HEK293 (cell line): ENCODE measurements around the gene FKBP10.

Source experiments
- BCL11B ChIP-seq: fragments of 450-650 bp; formaldehyde crosslinking; IDR thresholded peaks from 2 replicates; pipeline ENCODE4 v1.5.1; 2016; ENCODE audit warnings: low read depth, missing biosample characterization, missing genetic modification characterization
- GFI1B ChIP-seq: fragments of 450-650 bp; formaldehyde crosslinking; IDR thresholded peaks from 2 replicates; pipeline ENCODE4 v1.5.1; 2016; ENCODE audit warnings: missing biosample characterization, missing genetic modification characterization
- PRDM1 ChIP-seq: fragments of 450-650 bp; formaldehyde crosslinking; IDR thresholded peaks from 2 replicates; pipeline ENCODE4; 2016; ENCODE audit warnings: missing biosample characterization, missing genetic modification characterization
- PRDM10 ChIP-seq: fragments of 450-650 bp; formaldehyde crosslinking; IDR thresholded peaks from 2 replicates; pipeline ENCODE4 v1.5.1; 2016; ENCODE audit warnings: missing biosample characterization, missing genetic modification characterization
- SALL2 ChIP-seq: fragments of 450-650 bp; formaldehyde crosslinking; IDR thresholded peaks from 2 replicates; pipeline ENCODE4 v1.5.0; 2017; ENCODE audit warnings: missing biosample characterization, mild to moderate bottlenecking, missing genetic modification characterization, borderline replicate concordance
- SP3 ChIP-seq: fragments of 450-650 bp; formaldehyde crosslinking; IDR thresholded peaks from 2 replicates; pipeline ENCODE4 v1.5.1; 2016; ENCODE audit warnings: missing biosample characterization, missing genetic modification characterization
- ZBTB20 ChIP-seq: fragments of 450-650 bp; formaldehyde crosslinking; IDR thresholded peaks from 2 replicates; pipeline ENCODE4 v1.5.1; 2016; ENCODE audit warnings: missing biosample characterization, missing genetic modification characterization
- ZBTB48 ChIP-seq: fragments of 450-650 bp; formaldehyde crosslinking; IDR thresholded peaks from 2 replicates; pipeline ENCODE4 v1.5.1; 2016; ENCODE audit warnings: missing biosample characterization, missing genetic modification characterization
- ZNF114 ChIP-seq: fragments of 450-650 bp; formaldehyde crosslinking; IDR thresholded peaks from 2 replicates; pipeline ENCODE4 v1.5.0; 2017; ENCODE audit warnings: missing biosample characterization, missing genetic modification characterization
- ZNF140 ChIP-seq: fragments of 450-650 bp; formaldehyde crosslinking; IDR thresholded peaks from 2 replicates; pipeline ENCODE4 v1.5.1; 2016; ENCODE audit warnings: missing biosample characterization, missing genetic modification characterization
- ZNF146 ChIP-seq: fragments of 450-650 bp; formaldehyde crosslinking; IDR thresholded peaks from 2 replicates; pipeline ENCODE4 v1.5.1; 2016; ENCODE audit warnings: missing biosample characterization, missing genetic modification characterization
- ZNF16 ChIP-seq: fragments of 450-650 bp; formaldehyde crosslinking; IDR thresholded peaks from 2 replicates; pipeline ENCODE4 v1.5.1; 2016; ENCODE audit warnings: low read depth, missing biosample characterization, missing genetic modification characterization
- ZNF202 ChIP-seq: fragments of 450-650 bp; formaldehyde crosslinking; IDR thresholded peaks from 2 replicates; pipeline ENCODE4 v1.5.1; 2016; ENCODE audit warnings: missing biosample characterization, missing genetic modification characterization, borderline replicate concordance
- ZNF223 ChIP-seq: fragments of 450-650 bp; formaldehyde crosslinking; IDR thresholded peaks from 2 replicates; pipeline ENCODE4 v1.5.1; 2016; ENCODE audit warnings: missing biosample characterization, missing genetic modification characterization
- ZNF311 ChIP-seq: fragments of 450-650 bp; formaldehyde crosslinking; IDR thresholded peaks from 2 replicates; pipeline ENCODE4 v1.5.1; 2017; ENCODE audit warnings: missing biosample characterization, missing genetic modification characterization, borderline replicate concordance
- ZNF37A ChIP-seq: fragments of 450-650 bp; IDR thresholded peaks from 2 replicates; pipeline ENCODE4 v1.5.1; 2018; ENCODE audit warnings: missing biosample characterization, missing genetic modification characterization
- ZNF404 ChIP-seq: fragments of 450-650 bp; formaldehyde crosslinking; IDR thresholded peaks from 2 replicates; pipeline ENCODE4 v1.5.1; 2017; ENCODE audit warnings: missing biosample characterization, missing genetic modification characterization
- ZNF433 ChIP-seq: fragments of 450-650 bp; formaldehyde crosslinking; IDR thresholded peaks from 2 replicates; pipeline ENCODE4 v1.5.1; 2016; ENCODE audit warnings: missing biosample characterization, missing genetic modification characterization, low read depth
- ZNF513 ChIP-seq: fragments of 450-650 bp; IDR thresholded peaks from 2 replicates; pipeline ENCODE4 v1.5.1; 2018; ENCODE audit warnings: missing biosample characterization, missing genetic modification characterization
- ZNF560 ChIP-seq: fragments of 450-650 bp; formaldehyde crosslinking; IDR thresholded peaks from 2 replicates; pipeline ENCODE4 v1.5.1; 2017; ENCODE audit warnings: missing biosample characterization, missing genetic modification characterization, borderline replicate concordance
- ZNF561 ChIP-seq: fragments of 450-650 bp; IDR thresholded peaks from 2 replicates; pipeline ENCODE4 v1.5.1; 2018; ENCODE audit warnings: missing biosample characterization, missing genetic modification characterization, borderline replicate concordance
- ZNF624 ChIP-seq: fragments of 450-650 bp; formaldehyde crosslinking; IDR thresholded peaks from 2 replicates; pipeline ENCODE4 v1.5.1; 2017; ENCODE audit warnings: missing biosample characterization, missing genetic modification characterization
- ZNF626 ChIP-seq: fragments of 450-650 bp; sonication (Bioruptor Pico); formaldehyde crosslinking; IDR thresholded peaks from 2 replicates; pipeline ENCODE4 v1.5.1; 2018; ENCODE audit warnings: missing biosample characterization, missing genetic modification characterization, inconsistent platforms
- ZNF629 ChIP-seq: fragments of 450-650 bp; formaldehyde crosslinking; IDR thresholded peaks from 2 replicates; pipeline ENCODE4 v1.5.1; 2017; ENCODE audit warnings: missing biosample characterization, missing genetic modification characterization
- ZNF670 ChIP-seq: fragments of 450-650 bp; formaldehyde crosslinking; IDR thresholded peaks from 2 replicates; pipeline ENCODE4 v1.5.1; 2016; ENCODE audit warnings: missing biosample characterization, missing genetic modification characterization, low read depth
- ZSCAN16 ChIP-seq: fragments of 450-650 bp; formaldehyde crosslinking; IDR thresholded peaks from 2 replicates; pipeline ENCODE4 v1.5.1; 2016; ENCODE audit warnings: missing biosample characterization, missing genetic modification characterization
- TF ChIP-seq, protein P1 (sequence below): fragments of 450-650 bp; formaldehyde crosslinking; IDR thresholded peaks from 2 replicates; pipeline ENCODE4 v1.5.1; 2016; ENCODE audit warnings: missing biosample characterization, missing genetic modification characterization
- TF ChIP-seq, protein P2 (sequence below): fragments of 450-650 bp; formaldehyde crosslinking; IDR thresholded peaks from 2 replicates; pipeline ENCODE4 v1.5.1; 2016; ENCODE audit warnings: missing biosample characterization, missing genetic modification characterization
- TF ChIP-seq, protein P3 (sequence below): fragments of 450-650 bp; formaldehyde crosslinking; IDR thresholded peaks from 2 replicates; pipeline ENCODE4 v1.5.1; 2016; ENCODE audit warnings: missing biosample characterization, missing genetic modification characterization

The FKBP10 gene

DNA sequence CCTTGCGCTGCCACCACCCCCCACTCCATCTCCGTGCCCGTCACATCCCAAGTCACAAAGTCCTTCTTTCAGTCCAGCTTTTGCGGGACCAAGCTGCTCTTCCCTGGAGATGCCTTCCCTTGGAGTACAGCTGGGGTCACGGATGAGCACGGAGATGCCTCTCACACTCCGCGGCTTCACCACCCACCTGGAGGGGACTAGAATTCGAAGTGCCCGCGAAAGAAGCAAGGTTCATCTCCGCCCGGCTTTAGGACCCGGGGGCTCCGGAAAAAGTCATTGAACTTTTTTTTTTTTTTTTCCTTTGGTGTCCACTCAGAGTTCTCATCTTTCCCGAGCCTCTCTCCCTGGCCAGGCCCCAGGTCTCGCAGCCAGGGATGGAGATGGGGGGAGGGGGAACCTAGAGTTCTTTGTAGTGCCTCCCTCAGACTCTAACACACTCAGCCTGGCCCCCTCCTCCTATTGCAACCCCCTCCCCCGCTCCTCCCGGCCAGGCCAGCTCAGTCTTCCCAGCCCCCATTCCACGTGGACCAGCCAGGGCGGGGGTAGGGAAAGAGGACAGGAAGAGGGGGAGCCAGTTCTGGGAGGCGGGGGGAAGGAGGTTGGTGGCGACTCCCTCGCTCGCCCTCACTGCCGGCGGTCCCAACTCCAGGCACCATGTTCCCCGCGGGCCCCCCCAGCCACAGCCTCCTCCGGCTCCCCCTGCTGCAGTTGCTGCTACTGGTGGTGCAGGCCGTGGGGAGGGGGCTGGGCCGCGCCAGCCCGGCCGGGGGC, at the start of gene FKBP10 (continued):
- peak; percentile 98 for TF ChIP-seq PRDM10 (tag by site-specific recombination)
- no peak for TF ChIP-seq ZNF140
- TF ChIP-seq ZNF16 (tag by site-specific recombination) = no peak
- no peak for TF ChIP-seq GFI1B (tag by site-specific recombination)
- no peak for TF ChIP-seq SALL2 (tag by site-specific recombination)
- TF ChIP-seq ZNF433 = no peak
- TF ChIP-seq ZNF670 = no peak
- no peak for TF ChIP-seq ZNF37A (tag by site-specific recombination)
- TF ChIP-seq ZNF223 (tag by site-specific recombination) = peak; percentile 85
- no peak for TF ChIP-seq ZNF202
- TF ChIP-seq, protein P1, sequence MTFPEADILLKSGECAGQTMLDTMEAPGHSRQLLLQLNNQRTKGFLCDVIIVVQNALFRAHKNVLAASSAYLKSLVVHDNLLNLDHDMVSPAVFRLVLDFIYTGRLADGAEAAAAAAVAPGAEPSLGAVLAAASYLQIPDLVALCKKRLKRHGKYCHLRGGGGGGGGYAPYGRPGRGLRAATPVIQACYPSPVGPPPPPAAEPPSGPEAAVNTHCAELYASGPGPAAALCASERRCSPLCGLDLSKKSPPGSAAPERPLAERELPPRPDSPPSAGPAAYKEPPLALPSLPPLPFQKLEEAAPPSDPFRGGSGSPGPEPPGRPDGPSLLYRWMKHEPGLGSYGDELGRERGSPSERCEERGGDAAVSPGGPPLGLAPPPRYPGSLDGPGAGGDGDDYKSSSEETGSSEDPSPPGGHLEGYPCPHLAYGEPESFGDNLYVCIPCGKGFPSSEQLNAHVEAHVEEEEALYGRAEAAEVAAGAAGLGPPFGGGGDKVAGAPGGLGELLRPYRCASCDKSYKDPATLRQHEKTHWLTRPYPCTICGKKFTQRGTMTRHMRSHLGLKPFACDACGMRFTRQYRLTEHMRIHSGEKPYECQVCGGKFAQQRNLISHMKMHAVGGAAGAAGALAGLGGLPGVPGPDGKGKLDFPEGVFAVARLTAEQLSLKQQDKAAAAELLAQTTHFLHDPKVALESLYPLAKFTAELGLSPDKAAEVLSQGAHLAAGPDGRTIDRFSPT (tag by site-specific recombination) = peak; percentile 76
- TF ChIP-seq BCL11B (tag by site-specific recombination) = peak; percentile 92; the same call in 1 of the 2 replicates
- TF ChIP-seq ZNF626 = no peak
- TF ChIP-seq ZBTB20 (tag by site-specific recombination) = no peak
- no peak for TF ChIP-seq PRDM1
- TF ChIP-seq ZNF404 (tag by site-specific recombination) = no peak
- peak; percentile 20; the same call in 1 of the 2 replicates for TF ChIP-seq ZNF561 (tag by site-specific recombination)
- peak; percentile 39; the same call in 1 of the 2 replicates for TF ChIP-seq ZNF629 (tag by site-specific recombination)
- TF ChIP-seq ZSCAN16 = no peak
- no peak; the same call in 1 of the 2 replicates for TF ChIP-seq ZNF146 (tag by site-specific recombination)
- no peak for TF ChIP-seq ZNF624 (tag by site-specific recombination)
- no peak for TF ChIP-seq ZNF513
- no peak for TF ChIP-seq ZNF114 (tag by site-specific recombination)
- no peak for TF ChIP-seq ZNF311 (tag by site-specific recombination)
- TF ChIP-seq, protein P2, sequence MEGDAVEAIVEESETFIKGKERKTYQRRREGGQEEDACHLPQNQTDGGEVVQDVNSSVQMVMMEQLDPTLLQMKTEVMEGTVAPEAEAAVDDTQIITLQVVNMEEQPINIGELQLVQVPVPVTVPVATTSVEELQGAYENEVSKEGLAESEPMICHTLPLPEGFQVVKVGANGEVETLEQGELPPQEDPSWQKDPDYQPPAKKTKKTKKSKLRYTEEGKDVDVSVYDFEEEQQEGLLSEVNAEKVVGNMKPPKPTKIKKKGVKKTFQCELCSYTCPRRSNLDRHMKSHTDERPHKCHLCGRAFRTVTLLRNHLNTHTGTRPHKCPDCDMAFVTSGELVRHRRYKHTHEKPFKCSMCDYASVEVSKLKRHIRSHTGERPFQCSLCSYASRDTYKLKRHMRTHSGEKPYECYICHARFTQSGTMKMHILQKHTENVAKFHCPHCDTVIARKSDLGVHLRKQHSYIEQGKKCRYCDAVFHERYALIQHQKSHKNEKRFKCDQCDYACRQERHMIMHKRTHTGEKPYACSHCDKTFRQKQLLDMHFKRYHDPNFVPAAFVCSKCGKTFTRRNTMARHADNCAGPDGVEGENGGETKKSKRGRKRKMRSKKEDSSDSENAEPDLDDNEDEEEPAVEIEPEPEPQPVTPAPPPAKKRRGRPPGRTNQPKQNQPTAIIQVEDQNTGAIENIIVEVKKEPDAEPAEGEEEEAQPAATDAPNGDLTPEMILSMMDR (tag by site-specific recombination) = peak; percentile 57; the same call in 1 of the 2 replicates
- no peak for TF ChIP-seq ZNF560 (tag by site-specific recombination)
- TF ChIP-seq, protein P3, sequence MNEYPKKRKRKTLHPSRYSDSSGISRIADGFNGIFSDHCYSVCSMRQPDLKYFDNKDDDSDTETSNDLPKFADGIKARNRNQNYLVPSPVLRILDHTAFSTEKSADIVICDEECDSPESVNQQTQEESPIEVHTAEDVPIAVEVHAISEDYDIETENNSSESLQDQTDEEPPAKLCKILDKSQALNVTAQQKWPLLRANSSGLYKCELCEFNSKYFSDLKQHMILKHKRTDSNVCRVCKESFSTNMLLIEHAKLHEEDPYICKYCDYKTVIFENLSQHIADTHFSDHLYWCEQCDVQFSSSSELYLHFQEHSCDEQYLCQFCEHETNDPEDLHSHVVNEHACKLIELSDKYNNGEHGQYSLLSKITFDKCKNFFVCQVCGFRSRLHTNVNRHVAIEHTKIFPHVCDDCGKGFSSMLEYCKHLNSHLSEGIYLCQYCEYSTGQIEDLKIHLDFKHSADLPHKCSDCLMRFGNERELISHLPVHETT (tag by site-specific recombination) = peak; percentile 75; the same call in 1 of the 2 replicates
- TF ChIP-seq SP3 (tag by site-specific recombination) = peak; percentile 57; the same call in 1 of the 2 replicates
- peak; percentile 32; the same call in 1 of the 2 replicates for TF ChIP-seq ZBTB48
